Measurements from ENCODE around the gene TRPM6.

GRCh38 chr9:74858751-74859414, 28.8 kb downstream of the TRPM6 start:
- TF ChIP-seq CTCF (IDR thresholded peaks at IDR 0.05 in 4 of 5, conservative IDR thresholded peaks at IDR 0.05 in 1 of 5) (no peak), POLR2A (IDR thresholded peaks at IDR 0.05) (no peak)

All from gastrocnemius medialis (tissue), 4 donors.